ENCODE results near the gene RNF126.

DNA sequence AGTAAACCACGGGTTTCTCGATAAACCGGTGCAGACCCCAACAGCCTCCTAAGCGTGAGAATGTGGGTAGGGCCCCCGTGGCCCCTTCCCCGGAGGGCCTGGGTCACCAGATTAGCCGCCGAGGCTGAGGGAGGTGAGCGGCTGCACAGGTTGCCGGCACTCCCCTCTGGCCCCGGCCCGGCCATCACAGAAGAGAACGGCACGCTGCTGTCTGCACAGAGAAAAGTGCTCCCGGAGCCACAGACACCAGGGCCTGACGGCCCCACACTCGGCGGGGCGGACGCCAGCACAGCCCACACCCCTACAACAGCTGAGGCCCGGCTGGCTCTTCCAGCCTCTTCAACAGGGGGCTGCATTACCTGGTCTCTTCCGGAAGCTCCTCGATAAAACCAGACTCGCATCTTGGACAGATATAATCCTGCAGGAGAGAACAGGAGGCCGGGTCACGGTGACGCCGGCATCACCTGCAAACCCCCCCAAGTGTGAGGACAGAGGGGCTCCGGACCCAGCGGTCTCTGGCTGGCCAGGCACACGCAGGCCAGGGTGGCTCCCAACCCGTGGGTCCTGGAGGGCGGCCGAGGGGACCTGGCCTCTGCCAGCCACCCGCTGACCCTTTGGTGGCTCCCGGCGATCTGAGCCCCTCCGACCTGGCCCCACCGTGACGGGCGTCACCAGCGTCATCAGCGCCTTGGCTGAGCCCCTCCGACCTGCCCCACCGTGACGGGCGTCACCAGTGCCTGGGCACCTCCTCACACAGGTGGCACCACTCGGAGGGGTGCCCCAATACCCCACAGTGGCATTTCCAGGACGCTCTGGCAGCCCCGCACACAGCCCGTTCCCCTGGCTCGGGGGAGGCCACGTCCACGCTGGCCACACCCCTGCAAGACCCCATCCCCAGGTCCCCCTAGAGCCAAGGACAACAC is 10.3 kb downstream of the RNF126 start:
- TF ChIP-seq, protein P1, sequence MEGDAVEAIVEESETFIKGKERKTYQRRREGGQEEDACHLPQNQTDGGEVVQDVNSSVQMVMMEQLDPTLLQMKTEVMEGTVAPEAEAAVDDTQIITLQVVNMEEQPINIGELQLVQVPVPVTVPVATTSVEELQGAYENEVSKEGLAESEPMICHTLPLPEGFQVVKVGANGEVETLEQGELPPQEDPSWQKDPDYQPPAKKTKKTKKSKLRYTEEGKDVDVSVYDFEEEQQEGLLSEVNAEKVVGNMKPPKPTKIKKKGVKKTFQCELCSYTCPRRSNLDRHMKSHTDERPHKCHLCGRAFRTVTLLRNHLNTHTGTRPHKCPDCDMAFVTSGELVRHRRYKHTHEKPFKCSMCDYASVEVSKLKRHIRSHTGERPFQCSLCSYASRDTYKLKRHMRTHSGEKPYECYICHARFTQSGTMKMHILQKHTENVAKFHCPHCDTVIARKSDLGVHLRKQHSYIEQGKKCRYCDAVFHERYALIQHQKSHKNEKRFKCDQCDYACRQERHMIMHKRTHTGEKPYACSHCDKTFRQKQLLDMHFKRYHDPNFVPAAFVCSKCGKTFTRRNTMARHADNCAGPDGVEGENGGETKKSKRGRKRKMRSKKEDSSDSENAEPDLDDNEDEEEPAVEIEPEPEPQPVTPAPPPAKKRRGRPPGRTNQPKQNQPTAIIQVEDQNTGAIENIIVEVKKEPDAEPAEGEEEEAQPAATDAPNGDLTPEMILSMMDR (IDR thresholded peaks at IDR 0.05), result no peak
- no peak for TF ChIP-seq POLR2A (IDR thresholded peaks at IDR 0.05)
